Measurements from ENCODE around the gene TRIM46. TPM values are rescaled to one million over a fixed set of nuclear protein-coding genes. Genes with fewer than 3 reads are reported as not detected.

TRIM46 gene
- total and polyA plus RNA-seq, 2 of the 13 experiments (the other 11 are each of a cell fraction or from before 2014, with no cell fraction given) = 0.04 to 0.09 TPM

DNA sequence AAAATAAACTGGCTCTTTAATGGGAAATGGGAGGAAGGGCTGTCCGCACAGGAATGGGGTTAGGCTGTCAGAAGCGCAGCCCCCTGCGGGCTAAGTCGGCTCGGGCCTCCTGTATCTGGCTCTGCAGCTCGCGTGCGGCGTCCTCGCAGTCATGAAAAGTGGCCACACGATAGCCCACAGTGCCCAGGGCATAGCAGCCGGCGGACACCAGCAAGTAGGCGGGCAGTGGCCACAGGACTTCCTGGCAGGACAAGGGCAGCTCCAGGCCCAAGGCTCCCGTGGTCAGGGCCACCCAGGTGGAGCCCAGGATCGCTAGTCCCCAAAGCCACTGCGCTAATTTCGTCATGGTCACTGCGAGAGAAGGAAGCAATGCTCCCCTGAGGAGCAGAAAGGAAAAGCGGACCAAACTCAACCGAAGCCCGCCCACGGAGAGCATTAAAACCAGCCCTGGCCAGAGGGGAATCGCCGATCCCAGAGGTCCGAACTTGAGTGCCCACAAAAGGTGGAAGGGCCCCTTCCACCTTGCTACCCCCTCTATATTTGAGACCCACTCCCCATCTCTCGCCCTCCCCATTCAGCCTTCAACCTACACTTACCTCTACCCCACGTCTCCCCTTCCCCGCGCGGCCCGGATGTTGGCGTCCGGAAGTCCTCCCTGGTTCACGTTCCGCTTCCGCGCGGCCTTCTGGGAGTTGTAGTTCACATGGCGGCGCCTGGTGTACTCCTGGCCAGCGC, 33.6 kb upstream of the TRIM46 start, which contains the start of gene DPM3 (continued):
- TF ChIP-seq NONO (IDR thresholded peaks at IDR 0.05) (no peak), NONO (CRISPR knock-in tag; conservative IDR thresholded peaks at IDR 0.05) (peak; percentile 84), SMYD3 (CRISPR knock-in tag; IDR thresholded peaks at IDR 0.05) (no peak), HNF4G (IDR thresholded peaks at IDR 0.05; ENCODE audit: borderline replicate concordance, low read depth, low read length) (no peak), HNF4G (CRISPR knock-in tag; IDR thresholded peaks at IDR 0.05; ENCODE audit: borderline replicate concordance, low read depth) (peak; percentile 8; the same call in 1 of the 2 replicates), ZNF562 (CRISPR knock-in tag; IDR thresholded peaks at IDR 0.05; ENCODE audit: borderline replicate concordance) (no peak), NFYB (CRISPR knock-in tag; IDR thresholded peaks at IDR 0.05) (no peak; the same call in 1 of the 2 replicates), ZNF841 (CRISPR knock-in tag; IDR thresholded peaks at IDR 0.05; ENCODE audit: borderline replicate concordance) (no peak), ZNF121 (CRISPR knock-in tag; IDR thresholded peaks at IDR 0.05) (0 out of 2 replicates have a peak, but pooled peaks have one; percentile 5), GPN1 (CRISPR knock-in tag; IDR thresholded peaks at IDR 0.05; ENCODE audit: borderline replicate concordance) (no peak; the same call in 1 of the 2 replicates), ZNF382 (CRISPR knock-in tag; IDR thresholded peaks at IDR 0.05; ENCODE audit: borderline replicate concordance) (no peak)
- TF ChIP-seq, protein P1, sequence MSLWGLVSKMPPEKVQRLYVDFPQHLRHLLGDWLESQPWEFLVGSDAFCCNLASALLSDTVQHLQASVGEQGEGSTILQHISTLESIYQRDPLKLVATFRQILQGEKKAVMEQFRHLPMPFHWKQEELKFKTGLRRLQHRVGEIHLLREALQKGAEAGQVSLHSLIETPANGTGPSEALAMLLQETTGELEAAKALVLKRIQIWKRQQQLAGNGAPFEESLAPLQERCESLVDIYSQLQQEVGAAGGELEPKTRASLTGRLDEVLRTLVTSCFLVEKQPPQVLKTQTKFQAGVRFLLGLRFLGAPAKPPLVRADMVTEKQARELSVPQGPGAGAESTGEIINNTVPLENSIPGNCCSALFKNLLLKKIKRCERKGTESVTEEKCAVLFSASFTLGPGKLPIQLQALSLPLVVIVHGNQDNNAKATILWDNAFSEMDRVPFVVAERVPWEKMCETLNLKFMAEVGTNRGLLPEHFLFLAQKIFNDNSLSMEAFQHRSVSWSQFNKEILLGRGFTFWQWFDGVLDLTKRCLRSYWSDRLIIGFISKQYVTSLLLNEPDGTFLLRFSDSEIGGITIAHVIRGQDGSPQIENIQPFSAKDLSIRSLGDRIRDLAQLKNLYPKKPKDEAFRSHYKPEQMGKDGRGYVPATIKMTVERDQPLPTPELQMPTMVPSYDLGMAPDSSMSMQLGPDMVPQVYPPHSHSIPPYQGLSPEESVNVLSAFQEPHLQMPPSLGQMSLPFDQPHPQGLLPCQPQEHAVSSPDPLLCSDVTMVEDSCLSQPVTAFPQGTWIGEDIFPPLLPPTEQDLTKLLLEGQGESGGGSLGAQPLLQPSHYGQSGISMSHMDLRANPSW (CRISPR knock-in tag; IDR thresholded peaks at IDR 0.05; ENCODE audit: borderline replicate concordance) = no peak
- TF ChIP-seq, protein P2, sequence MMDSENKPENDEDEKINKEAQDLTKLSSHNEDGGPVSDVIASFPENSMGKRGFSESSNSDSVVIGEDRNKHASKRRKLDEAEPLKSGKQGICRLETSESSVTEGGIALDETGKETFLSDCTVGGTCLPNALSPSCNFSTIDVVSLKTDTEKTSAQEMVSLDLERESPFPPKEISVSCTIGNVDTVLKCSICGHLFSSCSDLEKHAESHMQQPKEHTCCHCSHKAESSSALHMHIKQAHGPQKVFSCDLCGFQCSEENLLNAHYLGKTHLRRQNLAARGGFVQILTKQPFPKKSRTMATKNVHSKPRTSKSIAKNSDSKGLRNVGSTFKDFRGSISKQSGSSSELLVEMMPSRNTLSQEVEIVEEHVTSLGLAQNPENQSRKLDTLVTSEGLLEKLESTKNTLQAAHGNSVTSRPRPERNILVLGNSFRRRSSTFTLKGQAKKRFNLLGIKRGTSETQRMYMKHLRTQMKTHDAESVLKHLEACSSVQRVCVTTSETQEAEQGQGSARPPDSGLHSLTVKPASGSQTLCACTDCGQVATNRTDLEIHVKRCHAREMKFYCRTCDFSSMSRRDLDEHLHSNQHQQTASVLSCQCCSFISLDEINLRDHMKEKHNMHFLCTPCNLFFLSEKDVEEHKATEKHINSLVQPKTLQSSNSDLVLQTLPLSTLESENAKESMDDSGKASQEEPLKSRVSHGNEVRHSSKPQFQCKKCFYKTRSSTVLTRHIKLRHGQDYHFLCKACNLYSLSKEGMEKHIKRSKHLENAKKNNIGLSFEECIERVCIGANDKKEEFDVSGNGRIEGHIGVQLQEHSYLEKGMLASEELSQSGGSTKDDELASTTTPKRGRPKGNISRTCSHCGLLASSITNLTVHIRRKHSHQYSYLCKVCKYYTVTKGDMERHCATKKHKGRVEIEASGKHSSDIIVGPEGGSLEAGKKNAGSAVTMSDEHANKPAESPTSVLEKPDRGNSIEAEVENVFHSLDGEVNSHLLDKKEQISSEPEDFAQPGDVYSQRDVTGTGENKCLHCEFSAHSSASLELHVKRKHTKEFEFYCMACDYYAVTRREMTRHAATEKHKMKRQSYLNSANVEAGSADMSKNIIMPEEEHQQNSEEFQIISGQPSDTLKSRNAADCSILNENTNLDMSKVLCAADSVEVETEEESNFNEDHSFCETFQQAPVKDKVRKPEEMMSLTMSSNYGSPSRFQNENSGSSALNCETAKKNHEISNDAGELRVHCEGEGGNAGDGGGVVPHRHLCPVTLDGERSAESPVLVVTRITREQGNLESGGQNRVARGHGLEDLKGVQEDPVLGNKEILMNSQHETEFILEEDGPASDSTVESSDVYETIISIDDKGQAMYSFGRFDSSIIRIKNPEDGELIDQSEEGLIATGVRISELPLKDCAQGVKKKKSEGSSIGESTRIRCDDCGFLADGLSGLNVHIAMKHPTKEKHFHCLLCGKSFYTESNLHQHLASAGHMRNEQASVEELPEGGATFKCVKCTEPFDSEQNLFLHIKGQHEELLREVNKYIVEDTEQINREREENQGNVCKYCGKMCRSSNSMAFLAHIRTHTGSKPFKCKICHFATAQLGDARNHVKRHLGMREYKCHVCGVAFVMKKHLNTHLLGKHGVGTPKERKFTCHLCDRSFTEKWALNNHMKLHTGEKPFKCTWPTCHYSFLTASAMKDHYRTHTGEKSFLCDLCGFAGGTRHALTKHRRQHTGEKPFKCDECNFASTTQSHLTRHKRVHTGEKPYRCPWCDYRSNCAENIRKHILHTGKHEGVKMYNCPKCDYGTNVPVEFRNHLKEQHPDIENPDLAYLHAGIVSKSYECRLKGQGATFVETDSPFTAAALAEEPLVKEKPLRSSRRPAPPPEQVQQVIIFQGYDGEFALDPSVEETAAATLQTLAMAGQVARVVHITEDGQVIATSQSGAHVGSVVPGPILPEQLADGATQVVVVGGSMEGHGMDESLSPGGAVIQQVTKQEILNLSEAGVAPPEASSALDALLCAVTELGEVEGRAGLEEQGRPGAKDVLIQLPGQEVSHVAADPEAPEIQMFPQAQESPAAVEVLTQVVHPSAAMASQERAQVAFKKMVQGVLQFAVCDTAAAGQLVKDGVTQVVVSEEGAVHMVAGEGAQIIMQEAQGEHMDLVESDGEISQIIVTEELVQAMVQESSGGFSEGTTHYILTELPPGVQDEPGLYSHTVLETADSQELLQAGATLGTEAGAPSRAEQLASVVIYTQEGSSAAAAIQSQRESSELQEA (CRISPR knock-in tag; IDR thresholded peaks at IDR 0.05; ENCODE audit: not compliant biosample characterization) = no peak
- TF ChIP-seq, protein P3, sequence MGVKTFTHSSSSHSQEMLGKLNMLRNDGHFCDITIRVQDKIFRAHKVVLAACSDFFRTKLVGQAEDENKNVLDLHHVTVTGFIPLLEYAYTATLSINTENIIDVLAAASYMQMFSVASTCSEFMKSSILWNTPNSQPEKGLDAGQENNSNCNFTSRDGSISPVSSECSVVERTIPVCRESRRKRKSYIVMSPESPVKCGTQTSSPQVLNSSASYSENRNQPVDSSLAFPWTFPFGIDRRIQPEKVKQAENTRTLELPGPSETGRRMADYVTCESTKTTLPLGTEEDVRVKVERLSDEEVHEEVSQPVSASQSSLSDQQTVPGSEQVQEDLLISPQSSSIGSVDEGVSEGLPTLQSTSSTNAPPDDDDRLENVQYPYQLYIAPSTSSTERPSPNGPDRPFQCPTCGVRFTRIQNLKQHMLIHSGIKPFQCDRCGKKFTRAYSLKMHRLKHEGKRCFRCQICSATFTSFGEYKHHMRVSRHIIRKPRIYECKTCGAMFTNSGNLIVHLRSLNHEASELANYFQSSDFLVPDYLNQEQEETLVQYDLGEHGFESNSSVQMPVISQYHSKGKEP (CRISPR knock-in tag; IDR thresholded peaks at IDR 0.05) = no peak; the same call in 1 of the 2 replicates
- TF ChIP-seq, protein P4, sequence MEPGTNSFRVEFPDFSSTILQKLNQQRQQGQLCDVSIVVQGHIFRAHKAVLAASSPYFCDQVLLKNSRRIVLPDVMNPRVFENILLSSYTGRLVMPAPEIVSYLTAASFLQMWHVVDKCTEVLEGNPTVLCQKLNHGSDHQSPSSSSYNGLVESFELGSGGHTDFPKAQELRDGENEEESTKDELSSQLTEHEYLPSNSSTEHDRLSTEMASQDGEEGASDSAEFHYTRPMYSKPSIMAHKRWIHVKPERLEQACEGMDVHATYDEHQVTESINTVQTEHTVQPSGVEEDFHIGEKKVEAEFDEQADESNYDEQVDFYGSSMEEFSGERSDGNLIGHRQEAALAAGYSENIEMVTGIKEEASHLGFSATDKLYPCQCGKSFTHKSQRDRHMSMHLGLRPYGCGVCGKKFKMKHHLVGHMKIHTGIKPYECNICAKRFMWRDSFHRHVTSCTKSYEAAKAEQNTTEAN (CRISPR knock-in tag; conservative IDR thresholded peaks at IDR 0.05) = no peak
